DMS153 treated with DMSO at 0.1 percent for 48 hours (cell line): ENCODE results near the gene ATP2B1.
"Not testable (repeated sequence)": the region's sequence is repeated elsewhere in the genome, so short reads cannot be mapped to it uniquely, and the experiment has no call there.

Experiments
- DNase-seq: peaks from one replicate; lab custom pipeline; 2025; ENCODE audit not compliant: unreplicated experiment; lab: John Stamatoyannopoulos, UW

The ATP2B1 gene

DNA sequence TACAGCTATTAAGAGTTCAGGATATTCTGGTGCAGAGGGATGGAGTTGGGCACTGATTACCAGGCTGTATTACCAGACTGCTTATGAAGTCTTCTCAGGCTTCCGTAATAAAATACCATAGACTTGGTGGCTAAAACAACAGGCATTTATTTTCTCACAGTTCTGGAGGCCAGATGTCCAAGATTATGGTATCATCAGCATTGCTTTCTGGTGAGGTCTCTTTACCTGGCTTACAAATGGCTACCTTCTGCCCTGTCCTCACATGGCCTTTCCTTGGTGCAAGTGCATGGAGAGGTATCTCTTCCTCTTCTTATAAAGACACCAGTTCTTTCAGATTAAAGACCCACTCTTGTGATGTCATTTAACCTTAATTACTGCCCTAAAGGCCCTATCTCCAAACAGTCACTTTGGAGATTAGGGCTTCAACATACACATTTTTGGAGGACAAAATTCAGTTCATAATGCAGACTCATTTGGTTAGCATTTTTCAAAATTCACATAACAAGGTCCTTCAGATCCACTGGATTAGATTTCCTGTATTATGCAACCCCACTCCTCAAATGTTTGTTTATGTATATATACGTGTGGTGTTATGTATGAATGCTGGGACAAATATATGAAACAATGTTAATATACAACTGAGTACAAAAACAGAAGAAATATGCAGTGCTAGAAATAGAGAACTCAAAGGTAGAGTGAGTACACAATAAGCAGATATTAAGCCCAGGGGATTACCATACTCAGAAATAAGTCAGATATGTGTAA lies 9.3 kb upstream of the ATP2B1 start:
- no peak for DNase-seq

DNA sequence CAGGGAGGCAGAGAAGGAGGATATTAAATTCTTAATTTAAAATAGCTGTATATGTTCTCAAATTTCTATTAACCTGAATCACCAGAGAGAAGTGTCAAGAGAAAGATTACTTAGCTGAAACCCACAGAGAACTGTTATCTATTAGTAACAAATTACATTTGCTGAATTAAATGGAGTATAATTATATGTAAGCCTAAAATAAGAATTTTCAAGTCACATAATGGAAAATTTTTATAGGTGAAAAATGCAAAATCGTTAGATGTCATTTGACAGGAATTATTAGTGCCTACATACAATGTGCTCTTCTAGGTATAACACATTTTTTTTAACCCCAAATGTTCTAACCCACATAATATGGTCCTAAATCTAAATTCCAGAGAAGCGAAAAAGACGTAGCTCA lies 4.1 kb upstream of the ATP2B1 start:
- no peak for DNase-seq

GRCh38 chr12:89710873-89711750 lies 2.5 kb upstream of the ATP2B1 start:
- DNase-seq: no peak

DNA sequence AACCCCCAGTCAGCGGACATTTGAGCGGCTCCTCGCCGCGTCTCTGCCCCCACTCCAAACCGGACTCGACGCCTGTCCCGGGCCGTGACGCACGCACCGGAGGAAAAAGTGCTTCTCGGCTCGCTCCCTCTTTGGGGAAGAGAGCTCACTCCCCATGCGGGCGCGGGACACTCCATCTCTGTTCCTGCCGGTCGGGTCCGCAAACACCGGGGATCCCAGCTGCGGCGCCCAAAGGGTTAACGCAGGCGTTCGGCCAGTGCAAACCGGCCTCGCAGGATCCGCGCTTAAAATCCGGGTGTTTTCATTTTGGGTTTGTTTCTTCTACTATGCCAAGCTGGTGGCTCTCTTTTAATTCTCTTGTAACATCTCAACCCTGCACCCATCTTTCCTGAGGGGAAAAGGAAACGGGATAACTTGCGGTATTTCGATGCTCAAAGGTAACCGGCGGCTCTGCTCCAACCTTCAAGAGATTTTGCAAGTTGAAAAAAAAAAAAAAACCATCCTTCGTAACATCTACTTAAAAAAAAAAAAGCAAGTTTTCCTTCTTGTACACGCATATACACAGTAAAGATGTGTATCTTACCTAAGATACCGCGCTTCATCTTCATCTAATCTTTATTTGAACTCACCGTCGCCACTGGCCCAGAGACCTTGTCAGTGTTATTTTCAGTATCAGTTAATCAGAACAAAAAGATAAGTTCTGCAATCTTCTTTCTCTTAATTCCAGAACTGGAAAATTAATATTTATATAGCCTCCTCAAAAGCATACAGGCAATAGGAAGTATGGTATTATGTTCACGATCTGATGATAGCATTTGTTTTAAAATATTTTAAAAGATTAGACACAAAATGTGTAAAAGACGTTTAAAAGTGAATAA lies 1.6 kb upstream of the ATP2B1 start:
- no peak for DNase-seq

GRCh38 chr12:89709157-89709994 lies 738 bp upstream of the ATP2B1 start:
- DNase-seq: peak; percentile 100

DNA sequence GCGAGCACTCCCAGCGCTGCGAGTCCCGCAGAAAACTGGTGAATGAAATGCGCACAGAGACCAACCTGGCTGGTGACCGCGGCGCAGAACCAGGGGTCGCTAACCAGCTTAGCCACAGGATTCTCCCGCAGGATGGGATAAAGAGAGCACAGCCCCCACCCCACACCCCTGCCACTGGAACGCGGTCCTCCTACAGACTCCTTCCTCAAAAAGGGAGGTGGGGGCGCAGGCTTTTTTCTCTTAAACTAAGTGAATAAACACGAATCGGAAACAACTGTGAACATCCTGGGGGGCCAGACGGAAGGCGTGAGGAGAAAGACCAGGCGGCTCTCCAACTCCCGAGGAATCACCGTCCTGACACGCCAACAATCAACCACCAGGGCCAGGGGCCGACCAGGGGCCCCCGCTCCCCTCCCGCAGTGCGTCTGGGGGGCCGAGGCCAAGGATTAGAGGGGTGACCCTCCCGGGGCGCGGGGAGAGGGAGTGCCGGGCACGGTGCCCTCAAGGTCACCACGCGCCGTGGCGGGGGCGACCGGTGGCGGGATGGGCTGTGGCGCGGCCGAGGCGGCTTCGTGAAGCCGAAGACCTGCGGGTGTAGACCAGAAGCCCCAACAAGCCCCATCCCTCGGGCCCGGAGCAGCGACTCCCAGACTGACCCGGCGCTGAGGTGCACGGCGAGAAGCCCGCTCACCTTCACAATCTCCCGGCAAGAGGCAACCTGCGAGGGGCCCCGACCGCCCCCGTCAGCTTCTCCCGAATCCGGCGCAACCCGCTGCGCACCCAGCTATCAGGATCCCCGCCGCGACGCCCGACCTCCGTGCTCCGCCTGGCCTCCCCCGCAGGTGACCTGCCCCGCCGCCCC lies 704 bp downstream of the ATP2B1 start:
- DNase-seq: no peak

- peak; percentile 27 for DNase-seq
These were observed 1.5 kb downstream of the ATP2B1 start for GRCh38 chr12:89706986-89707702.

GRCh38 chr12:89706551-89706950 lies 2.1 kb downstream of the ATP2B1 start:
- no peak for DNase-seq

- DNase-seq: no peak
These were observed 4.2 kb downstream of the ATP2B1 start for GRCh38 chr12:89704457-89704856.

GRCh38 chr12:89703768-89704167 lies 4.9 kb downstream of the ATP2B1 start:
- DNase-seq: no peak

DNA sequence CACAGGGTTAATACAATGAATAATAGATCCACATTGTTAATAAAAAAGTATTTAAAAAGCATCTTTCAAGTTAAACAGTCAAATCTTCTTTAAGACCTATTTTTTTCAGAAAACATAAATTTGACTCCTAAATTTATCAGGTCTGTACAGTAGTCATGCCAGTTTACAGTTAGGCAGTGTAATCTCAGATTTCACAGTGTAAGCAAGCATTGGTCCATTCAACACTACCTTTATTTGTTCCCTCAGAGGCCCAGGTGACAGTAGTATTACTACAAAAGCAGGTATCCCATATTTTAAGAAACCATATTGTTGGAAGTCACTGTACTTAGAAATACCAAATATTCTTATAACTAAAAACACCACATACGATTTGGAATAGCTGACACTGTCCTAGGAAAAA lies 6.1 kb downstream of the ATP2B1 start:
- DNase-seq: no peak

GRCh38 chr12:89701606-89702206 lies 6.9 kb downstream of the ATP2B1 start:
- no peak for DNase-seq

GRCh38 chr12:89700191-89700810 lies 8.3 kb downstream of the ATP2B1 start:
- DNase-seq: no peak

DNA sequence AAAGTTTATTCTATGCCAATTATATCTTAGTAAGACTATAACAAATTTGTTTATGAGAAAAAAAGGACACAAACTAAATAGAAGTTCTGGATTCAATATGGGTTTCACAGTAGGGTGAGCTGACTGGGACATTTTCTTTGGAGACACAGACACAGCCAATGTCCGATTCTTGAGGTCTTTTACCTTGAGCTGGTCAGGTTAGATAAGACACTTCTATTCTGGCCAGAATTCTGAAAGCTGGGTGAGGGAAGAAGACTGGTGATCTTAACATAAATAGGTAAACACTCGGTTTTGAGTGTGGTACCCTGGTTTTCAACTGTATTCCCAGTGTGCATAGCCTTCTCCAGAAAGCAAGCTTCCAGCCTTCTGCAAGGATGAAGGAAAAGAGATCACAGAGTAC lies 10.0 kb downstream of the ATP2B1 start:
- no peak for DNase-seq

DNA sequence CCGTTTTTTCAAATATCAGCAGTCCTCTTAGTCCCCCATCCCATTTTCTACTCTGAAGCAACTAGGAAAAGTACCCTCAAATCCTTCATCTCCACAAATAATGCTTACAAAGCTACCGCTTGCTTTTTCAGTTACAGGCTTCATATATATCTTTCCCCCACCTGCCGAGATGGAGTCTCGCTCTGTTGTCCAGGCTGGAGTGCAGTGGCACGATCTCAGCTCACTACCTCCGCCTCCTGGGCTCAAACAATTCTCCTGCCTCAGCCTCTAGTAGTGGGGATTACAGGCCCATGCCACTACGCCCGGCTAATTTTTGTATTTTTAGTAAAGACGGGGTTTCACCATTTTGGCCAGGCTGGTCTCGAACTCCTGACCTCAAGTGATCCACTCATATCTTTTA lies 10.9 kb downstream of the ATP2B1 start:
- not testable (repeated sequence) for DNase-seq

- DNase-seq: no peak
These were observed 11.3 kb downstream of the ATP2B1 start for GRCh38 chr12:89697296-89697695.

DNA sequence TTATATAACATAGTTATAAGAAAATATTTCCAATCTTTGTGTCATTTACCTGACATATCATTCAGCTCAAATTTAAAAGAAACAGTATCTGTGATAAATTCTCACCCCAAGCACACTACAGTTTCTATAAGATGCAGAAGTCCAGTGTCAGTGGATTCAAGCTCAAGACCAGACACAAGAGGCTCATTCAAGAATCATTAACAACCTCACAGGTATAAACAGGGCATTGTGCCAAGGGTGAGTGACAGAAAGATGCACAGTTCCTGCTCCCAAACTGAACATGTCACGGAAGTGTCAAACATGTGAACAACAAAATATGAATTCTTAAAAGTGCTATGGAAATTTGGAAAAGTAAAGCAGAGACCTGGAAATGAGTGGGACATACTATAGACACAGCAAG lies 12.8 kb downstream of the ATP2B1 start:
- no peak for DNase-seq

DNA sequence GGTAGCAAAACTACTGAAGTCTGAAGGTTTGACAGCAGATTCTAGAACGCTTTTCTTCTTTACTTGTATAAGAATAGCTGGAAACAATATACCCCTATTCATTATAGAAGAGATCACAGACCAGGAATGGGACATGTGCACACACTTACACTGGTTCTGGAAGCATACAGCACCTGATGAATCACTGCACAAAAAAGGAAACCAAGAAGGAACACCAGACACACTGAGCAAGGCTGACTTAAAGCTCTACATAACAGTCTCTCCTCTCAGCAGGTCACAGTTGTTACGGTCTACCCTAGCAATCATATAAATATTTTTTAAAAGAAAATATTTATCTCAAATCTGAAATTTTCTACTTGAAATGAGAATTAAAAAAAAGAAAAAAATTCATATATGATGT lies 13.5 kb downstream of the ATP2B1 start:
- no peak for DNase-seq
